NCI-H2196 (cell line): ENCODE measurements around the gene CAP1.
"Not testable (repeated sequence)": the region's sequence is repeated elsewhere in the genome, so short reads cannot be mapped to it uniquely, and the experiment has no call there.

Source experiments
- DNase-seq: peaks from one replicate; lab custom pipeline; 2025; ENCODE audit not compliant: unreplicated experiment; lab: John Stamatoyannopoulos, UW

CAP1 gene

DNA sequence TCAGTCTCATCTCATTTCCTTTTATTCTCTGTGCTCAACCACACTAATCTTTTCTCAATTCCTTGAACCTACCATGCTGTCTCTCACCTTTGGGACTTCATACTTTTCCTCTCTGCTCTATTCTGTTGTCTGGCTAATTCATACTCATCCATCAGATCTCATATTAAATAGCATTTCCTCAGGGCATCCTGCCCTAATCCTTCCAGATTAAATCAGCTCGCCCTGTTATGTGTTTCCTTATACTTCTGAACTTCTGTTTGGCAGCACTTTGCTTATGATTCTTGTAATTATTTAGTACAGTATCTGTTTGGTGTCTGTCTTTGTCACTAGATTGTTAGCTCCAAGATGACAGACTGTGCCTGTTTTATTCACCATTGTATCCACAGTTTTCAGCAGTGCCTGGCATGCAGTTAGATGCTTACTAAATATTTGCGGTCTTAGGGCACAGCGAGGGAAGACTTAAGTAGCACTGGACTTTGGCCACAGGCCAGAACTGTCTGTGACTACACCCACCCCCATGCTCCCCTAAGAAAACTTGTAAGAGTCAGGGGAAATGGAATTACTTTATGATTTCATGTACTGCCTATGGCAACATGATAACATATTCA lies 9.9 kb upstream of the CAP1 start:
- no peak for DNase-seq

DNA sequence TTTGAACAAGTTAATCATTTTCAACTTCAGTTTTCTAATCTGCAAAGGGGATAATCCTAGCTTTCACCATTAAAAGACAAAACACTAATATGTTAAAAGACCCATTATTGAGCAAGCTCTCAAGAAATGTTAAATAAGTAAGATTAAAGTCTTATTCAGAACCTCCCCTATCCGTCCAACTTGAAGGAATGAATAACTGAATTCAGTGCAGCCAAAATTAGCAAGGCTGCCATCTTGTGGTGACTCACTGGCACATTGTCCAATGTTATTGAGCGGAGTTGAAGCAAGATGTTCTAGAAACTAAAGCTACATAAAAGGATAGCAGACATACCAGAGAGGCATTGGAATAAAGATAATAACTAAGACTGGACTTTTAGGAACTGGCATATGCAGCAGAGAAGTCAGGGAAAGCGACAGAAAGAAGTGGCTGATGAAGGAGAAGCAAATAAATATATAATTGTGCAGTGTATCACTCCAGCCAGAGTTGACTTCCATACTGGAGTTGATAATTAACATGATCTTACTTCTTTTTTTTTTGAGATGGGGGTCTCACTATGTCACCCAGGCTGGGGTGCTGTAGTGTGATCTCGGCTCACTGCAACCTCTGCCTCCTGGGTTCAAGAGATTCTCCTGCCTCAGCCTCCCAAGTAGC lies 8.2 kb upstream of the CAP1 start:
- DNase-seq = peak; percentile 62

DNA sequence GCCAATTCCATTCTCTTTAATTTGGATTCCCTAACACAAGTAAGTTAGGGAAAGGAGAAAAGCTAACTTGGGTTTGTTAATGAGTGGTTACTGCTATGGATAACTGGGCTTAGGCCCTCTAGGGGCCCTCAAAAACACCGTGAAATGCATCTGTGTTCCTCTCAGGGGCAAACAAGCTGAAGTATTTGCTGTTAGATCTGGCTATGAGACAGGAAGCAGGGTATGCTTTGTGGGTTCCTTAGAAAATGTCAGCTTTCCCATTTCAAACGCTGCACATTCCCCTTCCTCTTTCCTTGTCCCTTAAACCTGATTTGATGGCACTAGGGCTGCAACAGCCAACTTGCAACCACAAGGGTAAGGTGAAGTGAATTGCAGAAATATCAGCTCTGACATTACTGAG lies 5.7 kb upstream of the CAP1 start:
- DNase-seq = no peak

DNA sequence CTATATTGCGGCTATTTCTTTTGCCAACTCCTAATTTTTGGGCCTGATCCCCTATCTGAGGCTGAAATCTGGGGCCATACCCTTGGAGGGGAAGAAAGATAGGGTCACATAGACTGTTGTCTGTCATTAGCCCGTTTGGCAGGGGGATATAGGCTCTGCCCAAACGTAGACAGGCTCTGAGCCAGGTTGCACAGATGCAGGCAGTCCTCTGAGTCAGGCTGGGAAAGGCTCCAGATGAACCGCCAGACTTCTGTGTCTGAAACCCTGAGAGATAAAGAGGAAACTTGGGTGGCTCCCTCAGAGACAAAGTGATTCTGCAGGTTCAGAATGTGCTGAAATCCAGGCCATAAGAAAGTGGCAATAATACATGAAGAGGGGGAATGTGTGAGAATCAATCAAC lies 4.0 kb upstream of the CAP1 start:
- DNase-seq = peak; percentile 19

DNA sequence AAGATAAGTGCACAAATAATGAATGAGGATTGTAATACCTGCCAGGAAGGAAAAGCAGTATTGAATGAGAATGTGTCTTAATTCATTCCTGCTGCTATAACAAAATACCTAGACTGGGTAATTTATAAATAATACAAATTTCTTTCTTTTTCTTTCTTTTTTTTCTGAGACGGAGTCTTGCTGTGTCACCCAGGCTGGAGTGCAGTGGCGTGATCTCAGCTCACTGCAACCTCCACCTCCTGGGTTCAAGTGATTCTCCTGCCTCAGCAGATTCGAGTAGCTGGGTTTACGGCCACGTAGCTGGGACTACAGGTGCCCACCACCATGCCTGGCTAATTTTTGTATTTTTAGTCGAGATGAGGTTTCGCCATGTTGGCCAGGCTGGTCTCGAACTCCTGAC lies 3.3 kb upstream of the CAP1 start:
- DNase-seq = not testable (repeated sequence)

DNA sequence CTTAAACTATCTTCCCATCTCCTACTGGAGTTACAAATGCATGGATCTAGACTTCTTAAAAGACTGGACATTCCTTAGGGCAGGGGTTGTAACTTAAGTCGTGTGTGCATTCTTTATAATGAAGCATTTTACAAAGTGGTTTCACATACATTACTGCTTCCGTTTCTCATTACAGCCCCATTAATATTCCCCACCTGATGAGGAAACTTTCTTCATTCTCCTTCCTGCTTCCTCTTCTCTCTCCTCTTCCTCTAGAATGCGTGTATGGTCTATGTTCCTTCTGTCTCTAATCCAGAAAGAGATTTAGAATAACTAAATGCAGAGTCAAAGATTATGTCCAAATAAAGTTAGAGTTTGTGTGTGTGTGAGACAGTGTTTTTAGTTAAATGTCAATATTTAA lies 1.8 kb upstream of the CAP1 start:
- no peak for DNase-seq

DNA sequence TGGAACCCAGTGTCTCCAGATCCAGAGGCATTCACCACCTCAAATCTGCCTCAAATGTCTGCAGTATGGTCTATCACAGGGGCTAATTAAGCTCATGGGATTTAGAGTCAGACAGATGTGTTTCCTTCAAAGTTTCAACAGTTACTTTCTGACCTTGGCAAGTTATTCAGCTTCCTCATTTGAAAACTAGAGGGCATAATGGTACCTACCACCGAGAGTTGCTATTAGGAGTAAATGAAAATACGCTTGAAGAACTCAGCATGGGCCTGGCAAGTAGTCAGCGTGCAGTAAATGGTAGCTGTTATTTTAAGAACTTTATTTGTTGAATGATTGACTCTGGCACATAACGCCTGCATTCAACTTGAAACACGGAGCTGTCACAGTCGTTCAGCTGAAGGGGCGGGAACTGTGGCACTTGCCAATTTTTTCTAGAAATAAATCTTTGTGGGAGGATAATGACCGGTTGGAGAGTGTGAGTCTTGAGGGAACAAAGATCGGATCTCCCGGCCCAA lies 1.2 kb upstream of the CAP1 start:
- DNase-seq = peak; percentile 39

DNA sequence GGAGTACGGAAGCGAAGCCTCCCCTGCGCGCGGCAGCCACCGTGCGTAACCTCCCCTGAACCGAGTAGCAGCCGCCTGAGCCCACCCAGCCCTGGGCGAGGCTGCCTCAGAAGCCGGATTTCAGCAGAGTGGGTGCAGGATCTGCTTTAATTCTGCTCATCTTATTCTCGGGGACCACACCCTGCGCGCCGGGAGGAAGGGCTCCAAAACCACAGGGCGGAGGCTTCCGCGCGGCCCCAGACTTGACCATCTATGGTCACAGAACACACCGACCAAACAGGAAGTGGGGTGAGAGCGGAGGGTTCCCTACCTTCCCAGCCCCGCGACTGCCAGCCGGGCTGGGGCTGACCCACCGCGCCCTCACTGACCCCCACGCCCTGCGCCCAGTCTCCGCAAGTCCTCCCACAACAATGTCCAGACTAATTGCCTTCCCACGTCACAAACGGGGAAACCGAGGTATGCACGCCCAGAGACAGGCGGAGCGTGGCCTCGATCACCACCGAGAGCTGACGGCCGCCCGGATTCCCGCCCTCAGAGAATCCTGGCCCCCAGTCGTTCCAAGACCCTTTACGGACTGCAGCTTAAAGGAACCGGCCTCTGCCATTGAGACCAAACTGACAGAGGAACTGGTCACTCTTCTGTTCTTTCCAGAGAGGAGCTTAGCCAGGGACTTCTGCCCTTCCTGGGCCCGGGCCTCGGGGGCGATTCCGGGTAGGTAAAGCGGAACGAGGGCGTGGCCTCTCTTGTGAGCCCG lies 595 bp upstream of the CAP1 start:
- peak; percentile 77 for DNase-seq

DNA sequence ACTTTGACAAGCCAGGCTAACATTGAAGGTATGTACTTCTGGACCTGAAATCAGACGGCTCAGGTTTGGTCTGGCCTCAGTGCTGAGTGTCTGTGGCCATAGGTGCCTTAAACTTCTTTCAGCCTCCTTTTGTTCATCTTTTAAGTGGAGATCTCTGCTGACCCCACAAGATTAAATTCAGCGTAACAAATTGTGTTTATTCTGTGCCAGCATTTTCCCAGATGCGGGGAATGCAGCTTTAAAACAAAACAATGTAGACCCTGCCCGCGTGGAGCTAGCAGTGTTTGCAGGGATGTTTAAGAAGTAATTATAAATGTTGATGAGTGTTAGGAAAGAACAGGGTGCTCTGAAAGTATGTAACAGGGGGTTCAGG lies 923 bp downstream of the CAP1 start:
- no peak for DNase-seq

DNA sequence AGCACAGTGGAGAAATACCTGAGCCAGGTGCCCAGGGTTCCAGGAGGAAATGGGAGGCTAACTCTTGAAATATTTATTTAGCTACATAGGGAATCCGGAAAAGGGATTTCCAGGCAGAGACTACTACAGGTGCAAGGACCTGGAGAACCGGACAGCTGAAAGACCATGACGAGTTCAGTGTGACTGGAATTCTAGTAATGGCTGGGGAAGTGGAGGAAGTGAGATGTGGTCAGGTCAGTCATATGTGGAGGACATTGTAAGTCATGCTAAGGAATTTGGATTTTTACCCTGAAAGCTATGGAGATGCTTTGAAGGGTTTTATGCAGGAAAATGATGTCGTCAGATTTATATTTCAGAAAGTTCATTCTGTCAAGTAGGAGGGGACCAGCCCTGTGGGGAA lies 1.8 kb downstream of the CAP1 start:
- no peak for DNase-seq

DNA sequence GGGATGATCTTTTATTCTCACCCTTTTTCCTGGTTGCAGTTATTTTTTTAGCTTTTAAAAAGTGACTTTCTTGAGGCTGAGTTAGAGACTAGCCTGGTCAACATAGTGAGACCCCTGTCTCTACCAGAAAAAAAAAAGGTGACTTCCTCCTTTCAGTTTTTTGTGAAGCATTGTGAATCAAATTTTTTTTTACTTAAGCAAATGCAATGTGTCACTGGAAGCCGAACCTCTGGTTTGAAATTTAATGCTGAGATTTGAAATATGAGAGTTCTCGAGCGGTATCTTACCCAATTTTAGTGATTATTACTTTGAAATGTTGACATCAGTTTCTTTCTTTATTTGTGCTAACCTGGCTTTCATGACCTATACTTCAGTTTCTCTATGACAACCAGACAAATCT lies 3.6 kb downstream of the CAP1 start:
- no peak for DNase-seq

DNA sequence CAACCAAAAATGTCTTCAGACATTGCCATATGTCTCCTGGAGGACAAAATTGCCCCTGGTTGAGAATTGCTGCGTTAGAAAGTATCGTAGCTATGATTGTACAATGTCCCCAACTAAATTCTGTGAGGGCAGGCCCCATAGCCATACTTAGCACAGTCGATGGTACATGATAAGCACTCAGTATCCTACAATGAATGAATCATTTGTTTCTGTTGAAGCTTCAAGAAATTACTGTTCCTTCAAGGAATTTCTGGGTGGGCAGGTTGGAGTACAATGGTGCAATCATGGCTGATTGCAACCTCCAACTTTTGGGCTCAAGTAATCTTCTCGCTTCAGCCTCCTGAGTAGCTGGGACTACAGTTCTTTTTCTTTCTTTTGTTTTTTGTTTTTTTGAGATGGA lies 4.7 kb downstream of the CAP1 start:
- no peak for DNase-seq

DNA sequence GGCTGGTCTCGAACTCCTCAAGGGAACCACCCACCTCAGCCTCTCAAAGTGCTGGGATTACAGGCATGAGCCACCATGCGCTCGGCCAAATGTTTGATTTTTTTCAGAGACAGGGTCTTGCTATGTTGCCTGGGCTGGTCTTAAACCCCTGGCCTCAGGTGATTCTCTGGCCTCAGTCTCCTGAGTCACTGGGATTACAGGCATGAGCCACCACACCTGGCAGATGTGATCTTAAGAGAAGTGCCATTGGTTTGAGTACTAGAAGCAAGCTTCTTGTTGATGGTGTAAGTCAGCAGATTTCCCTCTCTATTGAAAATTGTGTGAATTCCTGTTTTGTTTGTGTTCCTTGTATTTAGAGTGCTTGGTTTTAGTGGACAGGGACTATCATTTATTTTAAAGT lies 5.2 kb downstream of the CAP1 start:
- no peak for DNase-seq

DNA sequence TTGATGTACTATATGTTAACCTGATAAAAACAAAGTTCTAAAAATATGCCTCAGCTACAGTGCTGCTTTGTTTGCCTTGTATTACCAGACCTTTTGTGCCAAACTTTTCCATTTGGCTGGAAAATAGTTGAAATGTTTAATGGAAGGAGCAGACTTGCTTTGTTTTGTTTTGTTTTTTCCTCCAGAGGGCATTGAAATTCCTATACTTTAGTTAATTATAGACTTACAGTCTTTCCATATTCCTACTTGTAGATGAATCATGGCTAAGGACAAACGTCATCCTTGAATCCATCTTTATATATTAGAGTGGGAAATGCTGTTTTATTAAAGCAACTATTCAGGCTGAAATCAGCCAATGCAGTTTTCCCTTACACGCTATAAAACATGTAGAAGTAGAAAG lies 6.7 kb downstream of the CAP1 start:
- DNase-seq = no peak

DNA sequence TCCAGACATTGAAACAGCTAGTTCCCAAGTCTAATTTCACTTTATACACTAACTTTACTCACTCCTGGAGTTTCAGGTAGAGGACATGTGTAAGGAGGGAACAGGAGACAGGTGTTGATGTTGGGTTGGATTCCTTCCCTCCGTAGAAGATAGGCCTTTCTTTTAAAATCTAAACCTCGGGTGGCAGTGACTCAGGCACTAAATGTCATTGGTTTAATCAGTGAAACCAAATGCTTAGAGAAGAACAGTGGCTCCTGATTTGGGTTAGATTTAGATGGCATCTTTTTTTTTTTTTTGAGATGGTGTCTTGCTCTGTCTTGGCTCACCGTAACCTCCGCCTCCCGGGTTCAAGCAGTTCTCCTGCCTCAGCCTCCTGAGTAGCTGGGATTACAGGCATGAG lies 7.2 kb downstream of the CAP1 start:
- DNase-seq = no peak

DNA sequence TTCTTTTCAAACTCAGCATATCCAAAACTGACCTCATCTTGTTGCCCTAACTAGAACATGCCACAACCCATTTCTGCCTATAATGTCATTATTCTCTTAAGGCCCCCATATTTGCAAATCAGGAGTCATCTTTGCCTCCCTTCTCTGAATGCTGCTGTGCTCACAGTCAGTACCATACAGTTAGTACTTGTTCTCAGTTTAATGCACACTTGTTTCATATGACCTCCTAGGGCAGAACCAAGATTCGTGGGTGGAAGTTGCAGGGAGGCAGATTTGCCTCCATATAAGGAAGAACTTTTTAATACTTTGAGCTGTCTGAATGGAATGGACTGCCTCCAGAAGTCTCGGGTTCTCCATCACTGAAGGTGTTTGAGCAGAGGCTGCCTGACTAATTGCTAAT lies 9.2 kb downstream of the CAP1 start:
- DNase-seq = no peak

DNA sequence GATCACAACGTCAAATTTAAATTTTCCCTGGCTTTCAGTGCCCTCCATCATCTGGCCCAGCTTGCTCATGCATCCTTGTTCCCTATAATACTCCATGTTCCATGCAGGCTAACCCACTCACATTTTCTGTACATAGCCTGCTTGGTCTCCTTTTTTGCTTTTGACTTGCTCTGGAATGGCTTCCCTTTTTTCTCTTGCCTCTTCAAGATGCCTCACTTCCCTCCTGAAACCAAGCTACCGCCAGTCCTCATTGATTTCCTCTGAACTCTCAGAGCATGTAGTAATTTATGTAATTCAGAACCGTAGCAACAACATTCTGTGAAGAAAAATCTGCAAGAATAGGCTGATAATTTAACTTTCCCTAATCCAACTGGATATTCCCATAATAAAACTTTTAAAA lies 10.3 kb downstream of the CAP1 start:
- DNase-seq = no peak

DNA sequence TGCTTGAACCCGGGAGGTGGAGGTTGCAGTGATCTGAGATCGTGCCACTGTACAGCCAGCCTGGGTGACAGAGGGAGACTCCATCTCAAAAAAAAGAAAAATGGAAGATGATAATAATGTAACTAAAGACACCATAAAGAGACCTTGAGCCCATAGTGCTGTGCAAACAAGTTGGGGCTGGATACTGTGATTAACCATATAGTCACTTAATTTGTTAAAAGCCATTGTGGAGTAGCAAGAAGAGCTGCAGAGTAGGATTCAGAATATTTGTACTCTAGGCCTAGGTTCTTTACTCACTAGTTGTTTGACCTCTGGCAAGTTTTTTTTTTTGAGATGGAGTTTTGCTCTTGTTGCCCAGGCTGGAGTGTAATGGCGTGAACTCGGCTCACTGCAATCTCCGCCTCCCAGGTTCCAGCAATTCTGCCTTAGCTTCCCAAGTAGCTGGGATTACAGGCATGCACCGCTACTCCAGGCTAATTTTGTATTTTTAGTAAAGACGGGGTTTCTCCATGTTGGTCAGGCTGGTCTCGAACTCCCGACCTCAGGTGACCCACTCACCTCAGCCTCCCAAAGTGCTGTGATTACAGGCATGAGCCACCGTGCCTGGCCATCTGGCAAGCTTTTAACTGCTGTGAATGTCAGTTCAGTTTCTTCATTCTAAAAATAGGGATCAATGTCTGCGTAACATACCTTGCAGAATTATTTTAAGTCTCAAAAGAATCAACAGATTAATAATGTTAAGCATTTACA lies 12.8 kb downstream of the CAP1 start:
- DNase-seq = no peak

DNA sequence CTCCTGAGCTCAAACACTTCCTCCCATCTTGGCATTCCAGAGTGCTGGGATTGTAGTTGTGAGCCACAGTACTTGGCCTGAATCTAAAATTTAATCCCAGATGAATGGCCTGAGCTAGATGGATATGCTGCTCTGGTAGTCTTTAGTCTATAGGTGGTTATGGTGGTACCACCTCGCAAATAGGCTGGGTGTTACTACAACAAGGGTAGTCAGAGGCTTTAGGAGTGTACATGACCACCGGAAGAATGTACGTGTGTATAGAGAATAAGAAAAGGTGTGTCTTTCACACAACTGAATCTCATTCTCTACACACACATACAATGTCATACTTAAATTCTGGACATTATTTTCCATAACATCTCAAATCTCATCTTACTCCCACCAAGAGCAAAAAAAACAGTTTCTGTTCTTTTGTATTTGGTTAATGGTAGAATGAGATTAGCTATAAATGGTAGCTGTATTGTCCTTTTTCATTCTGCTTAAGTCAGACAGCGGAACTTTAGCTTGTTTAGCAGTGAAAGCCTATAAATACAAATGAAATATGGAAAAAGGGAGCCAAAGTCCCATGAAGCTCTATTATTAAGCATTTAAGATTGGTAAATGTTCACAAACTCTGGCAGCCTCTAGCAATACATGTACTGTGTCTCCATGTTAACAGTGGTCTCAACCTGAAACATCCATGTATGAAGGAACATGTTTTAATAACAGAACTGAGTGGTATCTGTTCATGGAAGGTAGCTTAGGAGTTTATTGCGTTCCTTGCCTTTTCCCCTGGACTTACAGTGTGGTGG lies 16.2 kb downstream of the CAP1 start:
- DNase-seq = no peak

DNA sequence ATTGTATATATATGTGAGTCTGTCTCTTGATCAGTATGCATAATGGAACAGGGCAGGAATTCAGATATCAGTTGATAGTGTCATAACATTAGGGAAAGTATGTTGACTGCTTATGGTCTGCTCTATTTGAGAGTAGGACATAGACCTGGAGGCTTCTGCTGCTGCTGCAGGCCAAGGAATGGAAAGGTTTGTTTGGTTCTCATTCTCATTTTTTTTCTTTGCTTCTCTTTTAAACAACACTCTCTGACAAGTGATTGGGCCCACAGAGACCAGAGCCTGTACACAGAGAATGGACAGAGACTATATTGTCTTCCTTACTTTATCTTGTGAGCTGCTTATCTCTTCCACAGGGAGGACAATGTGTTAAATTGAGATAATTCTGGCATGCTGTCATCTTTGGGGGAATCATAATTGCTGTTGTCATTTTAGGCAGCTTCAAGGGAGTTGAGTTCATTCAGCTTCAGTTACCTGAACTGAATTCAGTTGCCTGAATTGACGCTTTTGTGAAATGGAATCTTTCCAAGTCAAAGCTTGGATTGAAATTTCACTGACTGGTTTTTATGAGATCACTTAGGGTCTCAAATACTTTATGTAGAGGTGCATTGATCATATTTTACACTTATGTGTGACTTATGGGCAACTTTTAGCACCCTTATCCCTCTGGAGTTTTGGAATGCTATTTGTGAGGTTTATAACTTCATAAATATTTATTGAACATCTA lies 16.9 kb downstream of the CAP1 start:
- no peak for DNase-seq
